ENCODE measurements around the gene DTL.

DNA sequence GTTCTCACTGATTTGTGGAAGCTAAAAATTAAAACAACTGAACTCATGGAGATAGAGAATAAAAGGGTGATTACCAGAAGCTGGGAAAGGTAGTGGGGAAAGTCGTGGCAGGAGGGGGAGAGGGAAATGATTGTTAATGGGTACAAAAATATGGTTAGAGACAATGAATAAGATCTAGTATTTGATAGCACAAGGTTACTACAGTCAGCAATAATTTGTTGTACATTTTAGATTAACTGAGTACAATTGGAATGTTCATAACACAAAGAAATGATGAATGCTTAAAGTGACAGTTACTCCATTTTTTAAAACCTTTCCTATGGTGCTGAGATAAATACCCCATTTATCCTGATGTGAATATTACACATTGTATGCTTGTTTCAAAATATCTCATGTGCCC, 102.3 kb downstream of the DTL start:
- TF ChIP-seq, protein P1, sequence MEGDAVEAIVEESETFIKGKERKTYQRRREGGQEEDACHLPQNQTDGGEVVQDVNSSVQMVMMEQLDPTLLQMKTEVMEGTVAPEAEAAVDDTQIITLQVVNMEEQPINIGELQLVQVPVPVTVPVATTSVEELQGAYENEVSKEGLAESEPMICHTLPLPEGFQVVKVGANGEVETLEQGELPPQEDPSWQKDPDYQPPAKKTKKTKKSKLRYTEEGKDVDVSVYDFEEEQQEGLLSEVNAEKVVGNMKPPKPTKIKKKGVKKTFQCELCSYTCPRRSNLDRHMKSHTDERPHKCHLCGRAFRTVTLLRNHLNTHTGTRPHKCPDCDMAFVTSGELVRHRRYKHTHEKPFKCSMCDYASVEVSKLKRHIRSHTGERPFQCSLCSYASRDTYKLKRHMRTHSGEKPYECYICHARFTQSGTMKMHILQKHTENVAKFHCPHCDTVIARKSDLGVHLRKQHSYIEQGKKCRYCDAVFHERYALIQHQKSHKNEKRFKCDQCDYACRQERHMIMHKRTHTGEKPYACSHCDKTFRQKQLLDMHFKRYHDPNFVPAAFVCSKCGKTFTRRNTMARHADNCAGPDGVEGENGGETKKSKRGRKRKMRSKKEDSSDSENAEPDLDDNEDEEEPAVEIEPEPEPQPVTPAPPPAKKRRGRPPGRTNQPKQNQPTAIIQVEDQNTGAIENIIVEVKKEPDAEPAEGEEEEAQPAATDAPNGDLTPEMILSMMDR (IDR thresholded peaks at IDR 0.05) = no peak
- TF ChIP-seq, protein P2, sequence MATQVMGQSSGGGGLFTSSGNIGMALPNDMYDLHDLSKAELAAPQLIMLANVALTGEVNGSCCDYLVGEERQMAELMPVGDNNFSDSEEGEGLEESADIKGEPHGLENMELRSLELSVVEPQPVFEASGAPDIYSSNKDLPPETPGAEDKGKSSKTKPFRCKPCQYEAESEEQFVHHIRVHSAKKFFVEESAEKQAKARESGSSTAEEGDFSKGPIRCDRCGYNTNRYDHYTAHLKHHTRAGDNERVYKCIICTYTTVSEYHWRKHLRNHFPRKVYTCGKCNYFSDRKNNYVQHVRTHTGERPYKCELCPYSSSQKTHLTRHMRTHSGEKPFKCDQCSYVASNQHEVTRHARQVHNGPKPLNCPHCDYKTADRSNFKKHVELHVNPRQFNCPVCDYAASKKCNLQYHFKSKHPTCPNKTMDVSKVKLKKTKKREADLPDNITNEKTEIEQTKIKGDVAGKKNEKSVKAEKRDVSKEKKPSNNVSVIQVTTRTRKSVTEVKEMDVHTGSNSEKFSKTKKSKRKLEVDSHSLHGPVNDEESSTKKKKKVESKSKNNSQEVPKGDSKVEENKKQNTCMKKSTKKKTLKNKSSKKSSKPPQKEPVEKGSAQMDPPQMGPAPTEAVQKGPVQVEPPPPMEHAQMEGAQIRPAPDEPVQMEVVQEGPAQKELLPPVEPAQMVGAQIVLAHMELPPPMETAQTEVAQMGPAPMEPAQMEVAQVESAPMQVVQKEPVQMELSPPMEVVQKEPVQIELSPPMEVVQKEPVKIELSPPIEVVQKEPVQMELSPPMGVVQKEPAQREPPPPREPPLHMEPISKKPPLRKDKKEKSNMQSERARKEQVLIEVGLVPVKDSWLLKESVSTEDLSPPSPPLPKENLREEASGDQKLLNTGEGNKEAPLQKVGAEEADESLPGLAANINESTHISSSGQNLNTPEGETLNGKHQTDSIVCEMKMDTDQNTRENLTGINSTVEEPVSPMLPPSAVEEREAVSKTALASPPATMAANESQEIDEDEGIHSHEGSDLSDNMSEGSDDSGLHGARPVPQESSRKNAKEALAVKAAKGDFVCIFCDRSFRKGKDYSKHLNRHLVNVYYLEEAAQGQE (IDR thresholded peaks at IDR 0.05; ENCODE audit: insufficient read depth in 1 of 2, low read depth in 2 of 2, low read length in 1 of 2) = no peak
- no peak for TF ChIP-seq TCF7L2 (IDR thresholded peaks at IDR 0.05; ENCODE audit: low read depth, low read length)
